Measurements from ENCODE around the gene RAB15. TPM values are rescaled to one million over a fixed set of nuclear protein-coding genes. Genes with fewer than 3 reads are reported as not detected.
A peak's percentile ranks its signal among the peaks of the same experiment; 100 is the strongest.

Gene RAB15
- polyA plus RNA-seq, 3 donors: 0.09 to 0.14 (median 0.09) TPM

- no CpG with 5 or more reads among the region's 3 CpGs for WGBS (ENCODE audit: insufficient coverage)
- Histone ChIP-seq H3K9ac (ENCODE audit: insufficient read depth, low read length, poor library complexity, severe bottlenecking) (no peak overlapping the region), H3K27me3 (ENCODE audit: control insufficient read depth in 2 of 2, insufficient read depth in 2 of 2, low read length in 2 of 2) (no peaks in the 10 kb centered on the region), H3K27ac (ENCODE audit: low read depth in 1 of 2, low read length in 2 of 2) (peak overlapping the region in 1 of 2 donors; percentile 59), H3K9me3 (replicated peaks in 1 of 2; ENCODE audit: control insufficient read depth in 1 of 2, insufficient read depth in 1 of 2, low read length in 2 of 2) (no peaks in the 10 kb centered on the region), H2AFZ (ENCODE audit: insufficient read depth, low read depth, low read length, poor library complexity, severe bottlenecking) (no peak overlapping the region), H4K20me1 (ENCODE audit: insufficient read depth, low read length) (no peaks in the 10 kb centered on the region), H3K79me2 (ENCODE audit: insufficient read depth, low read length) (peaks cover 80% of the 10 kb centered on the region), H3K4me2 (replicated peaks; ENCODE audit: extremely low read depth, low read length, poor library complexity, severe bottlenecking) (peak overlapping the region; percentile 24), H3K4me3 (replicated peaks in 1 of 3; ENCODE audit: low read depth in 2 of 3, low read length in 3 of 3) (peak overlapping the region in 1 of 3 experiments; percentile 9), H3K4me1 (ENCODE audit: control insufficient read depth in 1 of 2, insufficient read depth in 2 of 2, low read length in 2 of 2) (peaks cover 69 to 83% of the 10 kb centered on the region in 2 donors), H3K36me3 (replicated peaks in 1 of 2; ENCODE audit: control insufficient read depth in 1 of 2, insufficient read depth in 2 of 2, low read length in 2 of 2) (no peaks in the 10 kb centered on the region)
- peaks cover 72% of the 10 kb centered on the region for H3K4me1 Mint-ChIP-seq
- TF ChIP-seq CTCF (IDR thresholded peaks at IDR 0.05): no peak
- peak overlapping the region in 6 of 7 donors; percentile 21 to 88 (median 58) for H3K27ac Mint-ChIP-seq
- intact Hi-C loops (cut with micrococcal nuclease): no loop called here
- H3K27me3 Mint-ChIP-seq (ENCODE audit: low read depth in 3 of 3): peaks cover 0 to 3% (median 0%) of the 10 kb centered on the region in 3 donors
- no peaks in the 10 kb centered on the region for H3K9me3 Mint-ChIP-seq
- DNase-seq: no peak
- peak overlapping the region in 1 of 2 donors; percentile 61 for H3K4me3 Mint-ChIP-seq
- no peaks in the 10 kb centered on the region for H3K36me3 Mint-ChIP-seq
Observed at GRCh38 chr14:64990296-64990695, 18.2 kb upstream of the RAB15 start.

GRCh38 chr14:64987438-64987767 lies 15.3 kb upstream of the RAB15 start:
- peaks cover 57% of the 10 kb centered on the region for H3K4me1 Mint-ChIP-seq
- Histone ChIP-seq H3K9me3 (replicated peaks in 1 of 2; ENCODE audit: control insufficient read depth in 1 of 2, insufficient read depth in 1 of 2, low read length in 2 of 2) (no peaks in the 10 kb centered on the region), H2AFZ (ENCODE audit: insufficient read depth, low read depth, low read length, poor library complexity, severe bottlenecking) (peak overlapping the region; percentile 92), H3K36me3 (replicated peaks in 1 of 2; ENCODE audit: control insufficient read depth in 1 of 2, insufficient read depth in 2 of 2, low read length in 2 of 2) (no peaks in the 10 kb centered on the region), H3K27ac (ENCODE audit: low read depth in 1 of 2, low read length in 2 of 2) (peak overlapping the region; percentile 57 to 83), H3K4me1 (ENCODE audit: control insufficient read depth in 1 of 2, insufficient read depth in 2 of 2, low read length in 2 of 2) (peaks cover 47 to 61% of the 10 kb centered on the region in 2 donors), H3K9ac (ENCODE audit: insufficient read depth, low read length, poor library complexity, severe bottlenecking) (peak overlapping the region; percentile 67), H4K20me1 (ENCODE audit: insufficient read depth, low read length) (no peaks in the 10 kb centered on the region), H3K27me3 (ENCODE audit: control insufficient read depth in 2 of 2, insufficient read depth in 2 of 2, low read length in 2 of 2) (no peaks in the 10 kb centered on the region), H3K4me3 (replicated peaks in 1 of 3; ENCODE audit: low read depth in 2 of 3, low read length in 3 of 3) (peak overlapping the region; percentile 76 to 97 (median 82)), H3K4me2 (replicated peaks; ENCODE audit: extremely low read depth, low read length, poor library complexity, severe bottlenecking) (peak overlapping the region; percentile 78), H3K79me2 (ENCODE audit: insufficient read depth, low read length) (peaks cover 57% of the 10 kb centered on the region)
- H3K27ac Mint-ChIP-seq: peak overlapping the region; percentile 82 to 99 (median 97)
- H3K27me3 Mint-ChIP-seq (ENCODE audit: low read depth in 3 of 3): peaks cover 0 to 9% (median 3%) of the 10 kb centered on the region in 3 donors
- H3K36me3 Mint-ChIP-seq: no peaks in the 10 kb centered on the region
- no peaks in the 10 kb centered on the region for H3K9me3 Mint-ChIP-seq
- peak overlapping the region; percentile 100 for H3K4me3 Mint-ChIP-seq
- intact Hi-C loops (cut with micrococcal nuclease): loop anchor here (5.0 to 10.0 kb wide), 4 partner anchors 73 to 443 kb away; partner anchors contain the start of genes CHURC1 (in 2 of the 2), MAX (in 2 of the 2), HSPA2 (in 1 of the 2) and PPP1R36 (in 1 of the 2)
- no peak for DNase-seq
- whole genome bisulfite sequencing (ENCODE audit: insufficient coverage): 0% methylated on average over 4 of the region's 8 CpGs
- TF ChIP-seq CTCF (IDR thresholded peaks at IDR 0.05): no peak
